Activated CD4-positive, alpha-beta T cell treated with anti-CD3 and anti-CD28 coated beads for 36 hours (primary cell): ENCODE measurements around the gene FCHO2. TPM values are rescaled to one million over a fixed set of nuclear protein-coding genes. Genes with fewer than 3 reads are reported as not detected.

ENCODE experiments used
- ATAC-seq: fragments of 200-7000 bp; cut with Tn5 transposase; one replicate; pipeline ENCODE4 v1.10.0; 2021; ENCODE audit warnings: mild to moderate bottlenecking, moderate library complexity
- CTCF ChIA-PET: fragments of 350-600 bp; sonication (Branson Sonifier 250); formaldehyde crosslinking; loops from one replicate; lab custom pipeline; 2021; ENCODE audit warnings: antibody characterized with exemption; lab: Charles Lee
- POLR2A ChIA-PET: fragments of 350-600 bp; sonication (Branson Sonifier 250); formaldehyde crosslinking; loops from one replicate; lab custom pipeline; 2021; ENCODE audit warnings: antibody characterized with exemption, inconsistent platforms; lab: Charles Lee
- DNase-seq: peaks from one replicate; pipeline ENCODE4 v3.0.0-alpha.2; 2020
- H3K27ac Mint-ChIP-seq: one replicate; pipeline ENCODE4 v1.8.0; 2021; ENCODE audit warnings: mixed read lengths
- H3K27me3 Mint-ChIP-seq: one replicate; pipeline ENCODE4 v1.8.0; 2021; ENCODE audit warnings: mixed read lengths
- H3K36me3 Mint-ChIP-seq: one replicate; pipeline ENCODE4 v1.8.0; 2021; ENCODE audit warnings: low read depth, mixed read lengths
- H3K4me1 Mint-ChIP-seq: one replicate; pipeline ENCODE4 v1.8.0; 2021; ENCODE audit warnings: mixed read lengths
- H3K4me3 Mint-ChIP-seq: one replicate; pipeline ENCODE4 v1.8.0; 2021; ENCODE audit warnings: mild to moderate bottlenecking, moderate library complexity, mixed read lengths
- H3K9me3 Mint-ChIP-seq: one replicate; pipeline ENCODE4 v1.8.0; 2021; ENCODE audit warnings: low read depth, mixed read lengths
- intact Hi-C, 2 experiments: fragments of 100-400 bp; cut with DNase I in 1 of 2; cut with micrococcal nuclease in 1 of 2; formaldehyde crosslinking; loops; one replicate each; pipeline versions ENCODE4 v1.14.2 to v1.15.1; 2022 to 2024; cut with DNase I, micrococcal nuclease
- total RNA-seq, 2 experiments: library from RNA; stranded (reverse); gene quantifications; one replicate each; pipeline ENCODE4 v1.2.3, GENCODE V29; 2021

FCHO2 gene
- total RNA-seq, 2 experiments from 2014 or later, result 0.86 to 1.3 TPM

GRCh38 chr5:73093943-73094342 lies 138.1 kb downstream of the FCHO2 start:
- H3K36me3 Mint-ChIP-seq, result no peaks in the 10 kb centered on the region
- H3K4me3 Mint-ChIP-seq, result no peak overlapping the region
- intact Hi-C loops, result no loop called here
- POLR2A ChIA-PET, result no interaction called here
- ATAC-seq (peak; percentile 93), DNase-seq (peak; percentile 39)
- peaks cover 14% of the 10 kb centered on the region for H3K4me1 Mint-ChIP-seq
- no peak overlapping the region for H3K27ac Mint-ChIP-seq
- CTCF ChIA-PET, result no interaction called here
- no peaks in the 10 kb centered on the region for H3K9me3 Mint-ChIP-seq
- H3K27me3 Mint-ChIP-seq, result peaks cover 15% of the 10 kb centered on the region

GRCh38 chr5:73094415-73094814 lies 138.6 kb downstream of the FCHO2 start:
- ATAC-seq, result peak; percentile 78
- Mint-ChIP-seq H3K4me1 (peaks cover 14% of the 10 kb centered on the region), H3K27me3 (peaks cover 15% of the 10 kb centered on the region), H3K27ac (no peak overlapping the region), H3K4me3 (no peak overlapping the region), H3K36me3 (no peaks in the 10 kb centered on the region), H3K9me3 (no peaks in the 10 kb centered on the region)
- CTCF ChIA-PET, result interaction anchor here (0.7 to 1.4 kb wide), 3 partner anchors 11 to 131 kb away, joined by 3 to 7 read pairs (median 3); no protein-coding TSS in a partner anchor
- DNase-seq, result no peak
- POLR2A ChIA-PET, result no interaction called here
- intact Hi-C loops, result no loop called here

- no peaks in the 10 kb centered on the region for H3K9me3 Mint-ChIP-seq
- H3K4me1 Mint-ChIP-seq, result peaks cover 14% of the 10 kb centered on the region
- no peak for ATAC-seq
- H3K4me3 Mint-ChIP-seq, result no peak overlapping the region
- ChIA-PET CTCF (interaction anchor here (0.7 to 1.4 kb wide), 3 partner anchors 12 to 650 kb away, joined by 3 to 7 read pairs (median 3); no protein-coding TSS in a partner anchor), POLR2A (no interaction called here)
- DNase-seq, result no peak
- H3K27ac Mint-ChIP-seq, result no peak overlapping the region
- intact Hi-C loops, result no loop called here
- H3K27me3 Mint-ChIP-seq, result peaks cover 18% of the 10 kb centered on the region
- no peaks in the 10 kb centered on the region for H3K36me3 Mint-ChIP-seq
Measured at GRCh38 chr5:73095564-73096238, 139.9 kb downstream of the FCHO2 start.

GRCh38 chr5:73096239-73096575 lies 140.4 kb downstream of the FCHO2 start:
- ChIA-PET POLR2A (no interaction called here), CTCF (interaction anchor here (0.7 kb wide), 1 partner anchor 651 kb away, joined by 3 read pairs; no protein-coding TSS in a partner anchor)
- H3K9me3 Mint-ChIP-seq, result no peaks in the 10 kb centered on the region
- ATAC-seq (peak; percentile 28), DNase-seq (no peak)
- peaks cover 14% of the 10 kb centered on the region for H3K4me1 Mint-ChIP-seq
- no peak overlapping the region for H3K4me3 Mint-ChIP-seq
- H3K27me3 Mint-ChIP-seq, result peaks cover 18% of the 10 kb centered on the region
- no peak overlapping the region for H3K27ac Mint-ChIP-seq
- intact Hi-C loops, result no loop called here
- H3K36me3 Mint-ChIP-seq, result no peaks in the 10 kb centered on the region

GRCh38 chr5:73097740-73098139 lies 141.9 kb downstream of the FCHO2 start:
- H3K9me3 Mint-ChIP-seq, result no peaks in the 10 kb centered on the region
- no peaks in the 10 kb centered on the region for H3K36me3 Mint-ChIP-seq
- POLR2A ChIA-PET, result no interaction called here
- H3K27me3 Mint-ChIP-seq, result peaks cover 13% of the 10 kb centered on the region
- H3K4me1 Mint-ChIP-seq, result peaks cover 14% of the 10 kb centered on the region
- no peak overlapping the region for H3K27ac Mint-ChIP-seq
- intact Hi-C loops, result no loop called here
- no peak for ATAC-seq
- no peak for DNase-seq
- CTCF ChIA-PET, result no interaction called here
- H3K4me3 Mint-ChIP-seq, result no peak overlapping the region

GRCh38 chr5:73100109-73100508 lies 144.3 kb downstream of the FCHO2 start:
- no peaks in the 10 kb centered on the region for H3K9me3 Mint-ChIP-seq
- CTCF ChIA-PET, result no interaction called here
- no peak for ATAC-seq
- H3K4me1 Mint-ChIP-seq, result no peaks in the 10 kb centered on the region
- POLR2A ChIA-PET, result no interaction called here
- DNase-seq, result no peak
- intact Hi-C loops, result no loop called here
- H3K36me3 Mint-ChIP-seq, result no peaks in the 10 kb centered on the region
- peaks cover 18% of the 10 kb centered on the region for H3K27me3 Mint-ChIP-seq
- H3K4me3 Mint-ChIP-seq, result no peak overlapping the region
- no peak overlapping the region for H3K27ac Mint-ChIP-seq

GRCh38 chr5:73103870-73104299 lies 148.0 kb downstream of the FCHO2 start:
- ATAC-seq (no peak), DNase-seq (no peak)
- ChIA-PET CTCF (interaction anchor here (1.2 kb wide), 1 partner anchor 12 kb away, joined by 4 read pairs; no protein-coding TSS in a partner anchor), POLR2A (no interaction called here)
- Mint-ChIP-seq H3K4me3 (no peak overlapping the region), H3K27ac (no peak overlapping the region), H3K27me3 (peaks cover 23% of the 10 kb centered on the region), H3K4me1 (no peaks in the 10 kb centered on the region), H3K9me3 (peaks cover 4% of the 10 kb centered on the region), H3K36me3 (no peaks in the 10 kb centered on the region)
- intact Hi-C loops, result no loop called here

- Mint-ChIP-seq H3K27me3 (peaks cover 24% of the 10 kb centered on the region), H3K4me1 (no peaks in the 10 kb centered on the region), H3K4me3 (no peak overlapping the region), H3K9me3 (peaks cover 4% of the 10 kb centered on the region), H3K36me3 (no peaks in the 10 kb centered on the region), H3K27ac (no peak overlapping the region)
- POLR2A ChIA-PET, result no interaction called here
- CTCF ChIA-PET, result interaction anchor here (1.1 to 1.2 kb wide), 2 partner anchors 12 to 18 kb away, joined by 3 to 4 read pairs; no protein-coding TSS in a partner anchor
- ATAC-seq, result no peak
- intact Hi-C loops, result no loop called here
- no peak for DNase-seq
Measured at GRCh38 chr5:73104326-73104725, 148.5 kb downstream of the FCHO2 start.

- DNase-seq (no peak), ATAC-seq (no peak)
- Mint-ChIP-seq H3K4me3 (no peak overlapping the region), H3K27me3 (peaks cover 28% of the 10 kb centered on the region), H3K36me3 (no peaks in the 10 kb centered on the region), H3K4me1 (no peaks in the 10 kb centered on the region), H3K27ac (no peak overlapping the region), H3K9me3 (peaks cover 4% of the 10 kb centered on the region)
- CTCF ChIA-PET, result no interaction called here
- POLR2A ChIA-PET, result no interaction called here
- intact Hi-C loops, result no loop called here
Measured at GRCh38 chr5:73106335-73106734, 150.5 kb downstream of the FCHO2 start.

GRCh38 chr5:73110190-73110589 lies 154.3 kb downstream of the FCHO2 start:
- ChIA-PET POLR2A (no interaction called here), CTCF (interaction anchor here (0.7 kb wide), 1 partner anchor 131 kb away, joined by 3 read pairs; no protein-coding TSS in a partner anchor)
- peaks cover 52% of the 10 kb centered on the region for H3K27me3 Mint-ChIP-seq
- no peaks in the 10 kb centered on the region for H3K36me3 Mint-ChIP-seq
- no peak for DNase-seq
- H3K4me1 Mint-ChIP-seq, result no peaks in the 10 kb centered on the region
- H3K9me3 Mint-ChIP-seq, result peaks cover 4% of the 10 kb centered on the region
- H3K4me3 Mint-ChIP-seq, result no peak overlapping the region
- no peak overlapping the region for H3K27ac Mint-ChIP-seq
- no peak for ATAC-seq
- intact Hi-C loops, result no loop called here

- POLR2A ChIA-PET, result no interaction called here
- ATAC-seq, result no peak
- CTCF ChIA-PET, result interaction anchor here (0.6 to 1.6 kb wide), 2 partner anchors 42 to 343 kb away, joined by 3 read pairs; no protein-coding TSS in a partner anchor
Measured at GRCh38 chr5:73111536-73111935, 155.7 kb downstream of the FCHO2 start.

GRCh38 chr5:73112359-73112758 lies 156.5 kb downstream of the FCHO2 start:
- CTCF ChIA-PET, result no interaction called here
- DNase-seq (no peak), ATAC-seq (no peak)
- POLR2A ChIA-PET, result no interaction called here
- Mint-ChIP-seq H3K27me3 (peaks cover 61% of the 10 kb centered on the region), H3K4me3 (no peak overlapping the region), H3K27ac (no peak overlapping the region), H3K9me3 (peaks cover 4% of the 10 kb centered on the region), H3K36me3 (no peaks in the 10 kb centered on the region), H3K4me1 (no peaks in the 10 kb centered on the region)
- intact Hi-C loops, result no loop called here

More at GRCh38 chr5:73111536-73111935, 155.7 kb downstream of the FCHO2 start:
- Mint-ChIP-seq H3K27ac (no peak overlapping the region), H3K36me3 (no peaks in the 10 kb centered on the region), H3K9me3 (peaks cover 4% of the 10 kb centered on the region), H3K4me3 (no peak overlapping the region), H3K27me3 (peaks cover 57% of the 10 kb centered on the region), H3K4me1 (no peaks in the 10 kb centered on the region)
- DNase-seq, result no peak
- intact Hi-C loops, result no loop called here
